Bronchial epithelial cell (primary cell): ENCODE results near the gene NAT14. TPM values are rescaled to one million over a fixed set of nuclear protein-coding genes. Genes with fewer than 3 reads are reported as not detected.

Experiments used
- DNase-seq: peaks from one replicate; pipeline ENCODE4 v3.0.0-alpha.2; 2010; ENCODE audit warnings: low read depth
- FAIRE-seq: peaks from 2 replicates; lab custom pipeline; 2011; peaks lifted over from hg19 to GRCh38; lab: Jason Lieb, UNC
- H3K27me3 ChIP-seq: 2 replicates; pipeline ENCODE4 v1.5.1; 2011; ENCODE audit warnings: low read length; ENCODE audit not compliant: control insufficient read depth, insufficient read depth
- H3K36me3 ChIP-seq: 2 replicates; pipeline ENCODE4 v1.5.1; 2011; ENCODE audit warnings: low read length; ENCODE audit not compliant: control insufficient read depth, insufficient read depth
- H3K4me3 ChIP-seq: 2 replicates; pipeline ENCODE4 v1.5.1; 2011; ENCODE audit warnings: mild to moderate bottlenecking, low read depth, low read length, control low read depth
- total RNA-seq: library from RNA; depleted of rRNA; stranded (reverse); fragments of >200 nt; gene quantifications from 2 replicates; pipeline ENCODE4 v1.2.1, GENCODE V29; 2014
- TF ChIP-seq, protein P1 (sequence below): IDR thresholded peaks from 2 replicates; pipeline ENCODE4 v1.5.1; 2011; ENCODE audit warnings: mild to moderate bottlenecking, moderate library complexity, low read length, control low read depth, inconsistent platforms; ENCODE audit not compliant: insufficient read depth, severe bottlenecking

NAT14 gene
- total RNA-seq, 1 donor from 2014 or later = 2.4 TPM

- FAIRE-seq (no peak), DNase-seq (no peak)
- Histone ChIP-seq H3K4me3 (no peak overlapping the region), H3K36me3 (no peaks in the 10 kb centered on the region), H3K27me3 (peaks cover 13% of the 10 kb centered on the region)
- TF ChIP-seq, protein P1, sequence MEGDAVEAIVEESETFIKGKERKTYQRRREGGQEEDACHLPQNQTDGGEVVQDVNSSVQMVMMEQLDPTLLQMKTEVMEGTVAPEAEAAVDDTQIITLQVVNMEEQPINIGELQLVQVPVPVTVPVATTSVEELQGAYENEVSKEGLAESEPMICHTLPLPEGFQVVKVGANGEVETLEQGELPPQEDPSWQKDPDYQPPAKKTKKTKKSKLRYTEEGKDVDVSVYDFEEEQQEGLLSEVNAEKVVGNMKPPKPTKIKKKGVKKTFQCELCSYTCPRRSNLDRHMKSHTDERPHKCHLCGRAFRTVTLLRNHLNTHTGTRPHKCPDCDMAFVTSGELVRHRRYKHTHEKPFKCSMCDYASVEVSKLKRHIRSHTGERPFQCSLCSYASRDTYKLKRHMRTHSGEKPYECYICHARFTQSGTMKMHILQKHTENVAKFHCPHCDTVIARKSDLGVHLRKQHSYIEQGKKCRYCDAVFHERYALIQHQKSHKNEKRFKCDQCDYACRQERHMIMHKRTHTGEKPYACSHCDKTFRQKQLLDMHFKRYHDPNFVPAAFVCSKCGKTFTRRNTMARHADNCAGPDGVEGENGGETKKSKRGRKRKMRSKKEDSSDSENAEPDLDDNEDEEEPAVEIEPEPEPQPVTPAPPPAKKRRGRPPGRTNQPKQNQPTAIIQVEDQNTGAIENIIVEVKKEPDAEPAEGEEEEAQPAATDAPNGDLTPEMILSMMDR = no peak
Observed at GRCh38 chr19:55451965-55452748, 32.8 kb upstream of the NAT14 start.

DNA sequence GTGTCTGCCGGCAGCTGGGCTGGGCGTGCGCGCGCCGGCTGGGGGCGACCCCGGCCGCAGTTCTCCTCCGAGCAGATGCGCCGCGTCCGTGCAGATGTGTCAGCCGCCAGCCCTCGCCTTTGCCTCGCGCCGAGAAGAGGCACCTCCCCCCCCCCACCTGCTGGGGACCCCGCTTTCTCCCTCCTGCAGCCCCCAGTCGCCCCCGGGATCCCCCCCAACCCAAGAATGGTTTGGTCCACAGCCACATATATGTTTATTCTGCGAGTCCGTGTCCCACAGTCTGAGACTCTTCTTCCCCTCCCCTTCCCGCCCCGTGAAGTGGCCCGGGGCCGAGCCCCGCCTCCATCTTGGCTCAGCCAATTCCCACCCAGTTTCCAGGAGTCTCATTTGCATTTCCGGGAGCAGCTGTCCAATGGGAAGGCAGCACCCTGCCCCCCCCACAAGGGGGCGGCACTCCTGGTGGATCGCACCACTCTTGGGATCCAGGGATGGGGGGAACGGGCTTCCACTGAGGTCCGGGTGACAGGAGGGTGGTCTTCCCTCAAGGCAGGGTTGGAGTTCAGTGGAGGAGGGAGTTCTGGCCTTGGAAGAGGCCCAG is 32.1 kb upstream of the NAT14 start:
- Histone ChIP-seq H3K4me3 (no peak overlapping the region), H3K27me3 (peaks cover 13% of the 10 kb centered on the region), H3K36me3 (no peaks in the 10 kb centered on the region)
- peak; percentile 31 for DNase-seq
- no peak for FAIRE-seq
- TF ChIP-seq, protein P1 = no peak

- no peak overlapping the region for H3K4me3 ChIP-seq
- TF ChIP-seq, protein P1 = no peak
- DNase-seq = no peak
- FAIRE-seq = no peak
- H3K27me3 ChIP-seq = peaks cover 13% of the 10 kb centered on the region
- no peaks in the 10 kb centered on the region for H3K36me3 ChIP-seq
Observed at GRCh38 chr19:55453511-55454260, 31.3 kb upstream of the NAT14 start.

- DNase-seq (no peak), FAIRE-seq (no peak)
- no peak overlapping the region for H3K4me3 ChIP-seq
- TF ChIP-seq, protein P1 = peak; percentile 67
- H3K36me3 ChIP-seq = no peaks in the 10 kb centered on the region
- H3K27me3 ChIP-seq = peaks cover 10% of the 10 kb centered on the region
Observed at GRCh38 chr19:55454787-55455243, 30.2 kb upstream of the NAT14 start.

DNA sequence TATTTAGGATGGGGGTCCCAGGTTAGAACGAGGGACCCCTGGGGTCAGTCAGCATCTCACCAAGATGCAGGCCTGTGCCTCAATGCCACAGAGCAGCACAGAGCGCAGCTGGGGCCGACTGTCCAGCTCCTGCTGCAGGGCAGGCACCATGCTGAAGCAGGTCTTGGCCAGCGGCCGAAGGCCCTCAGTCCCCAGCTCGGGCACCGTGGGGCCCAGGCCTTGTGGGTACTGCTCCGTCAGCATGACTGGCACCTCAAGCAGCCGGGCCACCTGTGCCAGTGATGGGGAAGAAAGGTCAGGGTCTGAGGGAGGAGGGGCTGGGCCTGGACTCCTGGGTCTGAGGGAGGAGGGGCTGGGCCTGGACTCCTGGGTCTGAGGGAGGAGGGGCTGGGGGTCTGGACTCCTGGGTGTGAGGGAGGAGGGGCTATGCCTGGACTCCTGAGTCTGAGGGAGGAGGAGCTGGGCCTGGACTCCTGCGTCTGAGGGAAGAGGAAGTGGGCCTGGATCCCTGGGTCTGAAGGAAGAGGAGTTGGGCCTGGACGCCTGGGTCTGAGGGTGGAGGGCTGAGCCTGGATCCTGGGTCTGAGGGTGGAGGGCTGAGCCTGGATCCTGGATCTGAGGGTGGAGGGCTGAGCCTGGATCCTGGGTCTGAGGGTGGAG is 29.3 kb upstream of the NAT14 start:
- TF ChIP-seq, protein P1 = no peak
- no peak for FAIRE-seq
- H3K36me3 ChIP-seq = no peaks in the 10 kb centered on the region

More for the DNA sequence above, 29.3 kb upstream of the NAT14 start:
- DNase-seq = no peak
- H3K4me3 ChIP-seq = no peak overlapping the region
- H3K27me3 ChIP-seq = peaks cover 8% of the 10 kb centered on the region
